UCSD-AML1 (cell line): ENCODE data around the gene HMCN1.
"Not testable (repeated sequence)": the region's sequence is repeated elsewhere in the genome, so short reads cannot be mapped to it uniquely, and the experiment has no call there.

ENCODE experiments used
- DNase-seq: peaks from one replicate; lab custom pipeline; 2025; ENCODE audit not compliant: unreplicated experiment; lab: John Stamatoyannopoulos, UW

Gene HMCN1

GRCh38 chr1:185739967-185740366 is 5.8 kb downstream of the HMCN1 start:
- no peak for DNase-seq

DNA sequence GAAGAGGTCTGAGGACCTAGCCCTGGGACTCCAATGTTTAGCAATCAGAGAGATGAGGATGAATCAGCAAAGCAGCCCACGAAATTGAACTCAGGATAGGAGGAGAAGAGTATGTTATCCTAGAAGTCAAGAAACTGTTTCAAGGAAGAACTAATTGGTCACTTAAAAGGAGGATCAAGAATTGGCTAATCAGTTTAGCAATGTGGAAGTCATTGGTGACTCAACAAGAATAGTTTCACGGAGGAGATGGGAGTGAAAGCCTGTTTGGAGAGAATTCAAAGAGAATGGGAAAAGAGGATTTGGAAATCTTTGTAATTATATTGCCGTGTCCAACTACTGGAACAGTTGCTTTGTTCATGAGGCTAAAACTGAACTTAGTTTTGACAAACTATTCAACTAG is 7.4 kb downstream of the HMCN1 start:
- DNase-seq = no peak

DNA sequence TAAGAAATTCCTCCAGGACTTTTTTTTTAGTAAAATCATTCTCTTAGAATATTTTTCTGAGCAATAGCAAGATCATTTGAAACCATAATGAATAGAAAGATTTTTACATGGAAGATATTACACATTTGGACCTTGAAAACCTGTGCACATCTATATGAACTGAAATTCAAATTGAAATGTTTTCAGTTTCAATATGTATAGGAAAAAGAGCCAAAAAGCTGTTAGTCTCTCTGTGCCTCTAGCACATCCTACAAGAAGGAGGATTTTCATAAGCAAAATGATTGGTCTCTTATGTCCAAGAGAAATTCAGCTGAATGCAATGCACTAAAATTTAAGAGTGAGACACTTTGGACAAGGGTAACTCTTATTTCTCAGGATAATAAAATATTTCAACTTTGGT is 8.2 kb downstream of the HMCN1 start:
- no peak for DNase-seq

- no peak for DNase-seq
Measured at GRCh38 chr1:185745165-185745564, 11.0 kb downstream of the HMCN1 start.

GRCh38 chr1:185759061-185759460 is 24.9 kb downstream of the HMCN1 start:
- no peak for DNase-seq

- no peak for DNase-seq
Measured at GRCh38 chr1:185761841-185762240, 27.6 kb downstream of the HMCN1 start.

DNA sequence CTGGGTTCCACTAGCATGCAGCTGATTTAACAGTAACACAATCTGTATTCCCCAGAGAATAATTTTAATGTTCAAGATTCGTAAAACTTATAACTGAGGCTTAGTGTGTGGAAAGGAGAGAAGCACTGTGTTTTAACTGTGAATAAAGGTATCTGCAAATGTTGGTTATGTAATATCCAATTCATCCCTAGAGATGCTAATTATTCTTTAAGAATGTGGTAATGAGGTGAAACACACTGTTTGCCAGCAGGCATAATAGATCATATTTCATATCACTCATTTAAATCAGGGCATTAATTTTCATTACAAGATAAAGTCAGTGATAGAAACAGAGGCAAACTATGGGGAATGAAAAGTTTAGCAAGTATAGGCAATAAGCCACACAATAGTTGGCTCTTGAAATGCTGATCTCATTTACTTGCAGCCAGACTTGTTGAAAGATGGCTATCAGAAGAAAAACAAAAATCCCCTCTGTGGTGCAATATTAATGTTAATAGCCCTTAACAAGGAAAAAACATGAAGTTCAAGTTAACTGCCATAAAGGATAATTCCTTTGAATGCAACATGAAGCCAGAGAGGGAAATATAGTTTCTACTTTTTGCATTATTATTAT is 33.4 kb downstream of the HMCN1 start:
- DNase-seq = no peak

DNA sequence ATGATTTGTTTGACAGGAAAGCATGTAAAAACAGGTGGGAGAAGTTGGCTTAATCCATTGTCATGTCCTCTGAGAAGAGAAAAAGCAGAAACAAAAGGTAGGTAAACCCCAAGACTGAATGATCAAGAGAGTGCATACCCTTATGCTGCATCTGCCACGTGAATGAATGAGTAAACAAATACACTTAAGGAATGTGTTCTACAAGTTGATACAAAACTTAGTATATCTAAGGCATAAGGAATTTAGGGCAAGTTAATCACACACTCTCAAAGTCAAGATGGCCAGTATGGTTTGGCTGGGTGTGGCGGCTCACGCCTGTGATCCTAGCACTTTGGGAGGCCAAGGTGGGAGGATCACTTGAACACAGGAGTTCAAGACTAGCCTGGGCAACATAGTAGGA is 34.2 kb downstream of the HMCN1 start:
- no peak for DNase-seq

DNA sequence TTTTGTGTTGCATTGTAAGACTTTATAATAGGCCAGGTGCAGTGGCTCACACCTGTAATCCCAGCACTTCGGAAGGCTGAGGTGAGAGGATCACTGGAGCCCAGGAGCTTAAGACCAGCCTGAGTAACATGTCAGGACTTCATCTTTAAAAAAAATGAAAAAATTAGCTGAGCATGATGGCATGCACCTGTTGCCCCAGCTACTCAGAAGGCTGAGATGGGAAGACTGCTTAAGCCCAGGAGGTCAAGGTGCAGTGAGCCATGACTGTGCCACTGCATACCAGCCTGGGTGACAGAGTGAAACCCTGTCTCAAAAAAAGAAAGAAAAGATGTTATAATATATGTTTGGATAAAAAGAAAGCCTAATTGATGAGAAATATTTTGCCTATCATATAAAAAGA is 34.9 kb downstream of the HMCN1 start:
- no peak for DNase-seq

- DNase-seq = no peak
Measured at GRCh38 chr1:185774394-185774793, 40.2 kb downstream of the HMCN1 start.

- DNase-seq = no peak
Measured at GRCh38 chr1:185775501-185775900, 41.3 kb downstream of the HMCN1 start.

DNA sequence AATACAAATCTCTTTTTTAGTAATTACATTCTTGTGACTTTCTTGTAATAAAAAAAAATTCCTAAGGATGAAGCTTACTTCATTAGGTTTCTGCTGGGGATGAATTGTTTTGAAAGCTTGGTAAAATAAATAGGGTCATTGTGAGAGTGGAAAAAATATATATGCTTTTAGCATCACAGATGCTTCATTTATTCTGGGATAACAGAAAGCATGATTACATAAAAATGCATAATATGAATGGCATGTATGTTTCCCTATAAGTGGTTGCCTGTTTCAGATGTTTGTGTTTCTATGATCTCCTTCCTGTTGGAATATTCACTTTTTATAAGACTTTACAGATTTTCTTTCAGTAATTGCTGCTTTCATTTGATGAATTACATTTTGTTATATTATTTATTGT is 42.3 kb downstream of the HMCN1 start:
- DNase-seq = no peak

- DNase-seq = not testable (repeated sequence)
Measured at GRCh38 chr1:185783860-185784259, 49.7 kb downstream of the HMCN1 start.

DNA sequence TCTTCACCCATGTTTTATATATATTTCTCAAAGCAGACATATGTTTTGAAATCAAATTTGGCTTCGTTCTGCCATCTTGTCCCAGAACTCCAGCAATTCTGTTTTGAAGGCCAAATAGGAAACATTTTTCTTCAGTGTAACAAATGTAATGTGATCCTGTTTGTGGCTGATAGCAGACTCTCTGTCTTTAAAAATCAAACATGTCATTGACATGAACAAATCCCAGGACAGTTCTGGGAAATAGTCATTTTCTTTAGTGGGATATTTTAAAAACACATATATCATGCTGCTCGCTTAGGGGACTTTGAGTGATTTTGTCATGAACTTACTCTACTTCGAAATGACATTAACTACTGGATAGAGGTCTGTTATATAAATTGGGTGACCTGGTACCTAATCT is 51.4 kb downstream of the HMCN1 start:
- DNase-seq = no peak

DNA sequence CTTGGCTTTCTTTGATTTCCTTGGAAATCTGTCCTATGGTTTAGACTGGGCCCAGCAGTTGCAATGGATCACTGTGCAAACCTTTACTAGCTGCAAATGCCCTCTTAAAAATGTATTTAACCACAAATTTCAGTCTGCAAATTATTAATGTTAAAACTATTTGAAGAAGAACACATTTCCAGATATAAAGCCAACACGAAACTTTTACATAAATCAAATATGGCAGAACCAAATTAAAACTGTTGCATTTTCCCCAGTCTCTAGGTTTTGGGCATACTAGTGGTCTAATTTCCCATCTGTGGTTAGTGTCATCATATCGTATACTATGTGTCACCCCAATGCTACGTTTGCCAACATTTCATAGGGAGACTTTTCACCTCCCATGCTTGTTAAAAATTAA is 52.3 kb downstream of the HMCN1 start:
- no peak for DNase-seq

- DNase-seq = no peak
Measured at GRCh38 chr1:185787238-185787637, 53.0 kb downstream of the HMCN1 start.

GRCh38 chr1:185788386-185788785 is 54.2 kb downstream of the HMCN1 start:
- no peak for DNase-seq

GRCh38 chr1:185789501-185790193 is 55.5 kb downstream of the HMCN1 start:
- DNase-seq = no peak

GRCh38 chr1:185790194-185790735 is 56.1 kb downstream of the HMCN1 start:
- no peak for DNase-seq

DNA sequence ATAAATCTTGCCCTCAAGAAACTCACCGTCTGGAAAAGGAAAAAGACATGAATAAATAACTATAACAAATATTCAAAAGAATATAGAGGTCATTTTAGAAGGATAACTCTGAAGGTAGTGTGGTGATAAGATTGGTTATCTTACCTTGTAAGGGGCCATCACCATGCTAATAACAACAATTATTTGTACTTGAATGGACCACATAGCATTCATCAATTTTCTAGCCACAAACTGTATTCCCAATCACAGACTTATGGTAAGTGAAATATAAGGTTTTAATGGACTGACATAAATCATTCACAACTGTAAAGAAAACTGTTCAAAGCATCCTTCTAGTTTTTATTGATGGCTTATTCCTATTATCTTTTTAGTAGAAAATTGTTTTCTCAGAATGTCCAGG is 57.8 kb downstream of the HMCN1 start:
- no peak for DNase-seq

GRCh38 chr1:185794495-185794894 is 60.3 kb downstream of the HMCN1 start:
- not testable (repeated sequence) for DNase-seq

DNA sequence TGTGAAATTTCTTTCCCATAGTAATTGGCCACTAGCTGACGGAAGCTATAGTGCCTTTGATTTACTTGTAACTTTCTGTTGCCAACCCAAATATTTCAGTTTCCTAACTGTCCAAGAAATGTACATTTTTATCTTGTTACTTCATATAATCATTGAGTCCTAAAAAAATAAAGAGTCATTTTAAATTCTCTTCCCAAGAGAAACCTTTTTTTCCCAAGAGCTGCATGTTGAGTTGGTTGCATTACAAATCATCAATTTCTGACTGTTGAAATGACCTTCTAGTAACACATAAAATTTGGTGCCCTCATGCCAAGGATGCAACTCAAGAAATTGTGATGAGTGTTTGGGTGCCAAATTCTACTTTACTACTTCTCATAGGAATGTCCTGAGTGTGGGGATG is 61.0 kb downstream of the HMCN1 start:
- no peak for DNase-seq

- no peak for DNase-seq
Measured at GRCh38 chr1:185798505-185798904, 64.3 kb downstream of the HMCN1 start.
